Peyer's patch (tissue), 4 donors: ENCODE measurements around the gene HNRNPA1.

ENCODE experiments used
- POLR2A ChIP-seq, 2 donors: fragments of 450-650 bp; IDR thresholded peaks; one replicate each; pipeline ENCODE4 v1.5.1; 2017; ENCODE audit warnings: antibody characterized with exemption in 2 of 2, mild to moderate bottlenecking in 2 of 2, moderate library complexity in 2 of 2
- TF ChIP-seq, protein P1 (sequence below), 6 experiments: fragments of 450-650 bp in 4 of 6; fragments of 200-600 bp in 2 of 6; sonication (generic) in 1 of 6; IDR thresholded peaks; one replicate each; pipeline ENCODE4 v1.5.1; 2017 to 2019; ENCODE audit warnings: antibody characterized with exemption in 6 of 6, mild to moderate bottlenecking in 3 of 6, moderate library complexity in 1 of 6

DNA sequence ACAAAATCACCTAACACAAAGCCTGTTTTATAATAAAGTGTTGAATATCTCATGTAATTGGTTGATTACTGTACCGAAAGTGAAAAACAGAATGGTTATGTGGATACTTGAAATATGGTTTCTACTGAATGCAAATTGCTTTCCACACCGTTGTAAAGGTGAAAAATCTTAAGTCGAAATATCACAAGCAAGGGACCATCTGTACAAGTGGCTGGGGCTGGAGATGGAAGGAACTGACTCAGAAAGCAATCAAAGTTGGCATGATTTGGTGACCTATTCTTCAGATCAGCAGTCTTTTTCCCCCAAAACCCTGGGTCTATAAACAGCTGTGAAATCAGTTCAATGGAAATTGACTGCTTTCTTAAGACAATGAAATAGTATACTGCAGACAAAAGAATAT lies 4.2 kb upstream of the HNRNPA1 start:
- TF ChIP-seq, protein P1, sequence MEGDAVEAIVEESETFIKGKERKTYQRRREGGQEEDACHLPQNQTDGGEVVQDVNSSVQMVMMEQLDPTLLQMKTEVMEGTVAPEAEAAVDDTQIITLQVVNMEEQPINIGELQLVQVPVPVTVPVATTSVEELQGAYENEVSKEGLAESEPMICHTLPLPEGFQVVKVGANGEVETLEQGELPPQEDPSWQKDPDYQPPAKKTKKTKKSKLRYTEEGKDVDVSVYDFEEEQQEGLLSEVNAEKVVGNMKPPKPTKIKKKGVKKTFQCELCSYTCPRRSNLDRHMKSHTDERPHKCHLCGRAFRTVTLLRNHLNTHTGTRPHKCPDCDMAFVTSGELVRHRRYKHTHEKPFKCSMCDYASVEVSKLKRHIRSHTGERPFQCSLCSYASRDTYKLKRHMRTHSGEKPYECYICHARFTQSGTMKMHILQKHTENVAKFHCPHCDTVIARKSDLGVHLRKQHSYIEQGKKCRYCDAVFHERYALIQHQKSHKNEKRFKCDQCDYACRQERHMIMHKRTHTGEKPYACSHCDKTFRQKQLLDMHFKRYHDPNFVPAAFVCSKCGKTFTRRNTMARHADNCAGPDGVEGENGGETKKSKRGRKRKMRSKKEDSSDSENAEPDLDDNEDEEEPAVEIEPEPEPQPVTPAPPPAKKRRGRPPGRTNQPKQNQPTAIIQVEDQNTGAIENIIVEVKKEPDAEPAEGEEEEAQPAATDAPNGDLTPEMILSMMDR (IDR thresholded peaks at IDR 0.05), result no peak
- TF ChIP-seq POLR2A (IDR thresholded peaks at IDR 0.05), result no peak
